PC-3 (cell line): ENCODE data around the gene AAMP.

ENCODE experiments used
- CTCF ChIP-seq: fragments of 300-600 bp; sonication (generic); conservative IDR thresholded peaks from 2 replicates; pipeline ENCODE4 v1.5.1; 2017; ENCODE audit warnings: antibody characterized with exemption, low read depth, mild to moderate bottlenecking, low read length
- EZH2 ChIP-seq: fragments of 300-600 bp; sonication (generic); IDR thresholded peaks from one replicate; pipeline ENCODE4 v1.6.1; 2017; ENCODE audit warnings: antibody characterized with exemption, mild to moderate bottlenecking, low read length; ENCODE audit not compliant: unreplicated experiment

GRCh38 chr2:218259099-218259961, 10.6 kb downstream of the AAMP start:
- TF ChIP-seq CTCF (no peak), EZH2 (no peak)
